ENCODE measurements around the gene FARP1. TPM values are rescaled to one million over a fixed set of nuclear protein-coding genes. Genes with fewer than 3 reads are reported as not detected.

FARP1 gene
- total RNA-seq, 2 donors from 2014 or later: 0.55 to 2.4 TPM

DNA sequence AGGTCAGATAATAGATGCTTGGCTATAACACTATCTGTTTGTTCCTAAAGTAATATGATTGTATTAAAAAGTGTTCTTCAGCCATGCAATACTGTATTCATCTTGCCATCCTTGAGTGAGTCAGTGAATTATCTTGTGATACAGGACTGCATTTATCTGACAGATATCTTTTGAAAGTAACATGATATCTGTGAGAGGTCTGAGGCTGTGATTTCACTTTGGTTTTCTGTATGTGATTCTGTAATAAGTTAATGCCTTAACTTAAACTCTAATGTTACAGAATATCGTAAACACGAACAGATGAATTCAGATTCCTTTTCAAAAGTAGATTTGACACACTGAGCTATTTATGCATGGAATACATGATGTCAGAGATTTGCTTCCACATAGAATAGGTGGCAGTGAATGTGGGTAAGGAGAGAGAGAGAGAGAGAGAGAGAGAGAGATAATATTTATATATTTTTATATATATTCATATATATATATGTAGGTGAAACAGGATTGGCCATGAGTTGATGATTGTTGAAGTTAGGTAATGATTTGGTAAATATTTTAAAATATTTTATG is 132.1 kb downstream of the FARP1 start:
- Mint-ChIP-seq H3K9me3 (no peaks in the 10 kb centered on the region), H3K4me3 (no peak overlapping the region), H3K27me3 (ENCODE audit: low read depth) (peaks cover 2% of the 10 kb centered on the region), H3K36me3 (ENCODE audit: insufficient read depth in 2 of 2) (no peaks in the 10 kb centered on the region), H3K27ac (no peak overlapping the region), H3K4me1 (ENCODE audit: low read depth) (no peaks in the 10 kb centered on the region)
- ATAC-seq (replicated peaks in 1 of 2) (no peak), DNase-seq (no peak)

DNA sequence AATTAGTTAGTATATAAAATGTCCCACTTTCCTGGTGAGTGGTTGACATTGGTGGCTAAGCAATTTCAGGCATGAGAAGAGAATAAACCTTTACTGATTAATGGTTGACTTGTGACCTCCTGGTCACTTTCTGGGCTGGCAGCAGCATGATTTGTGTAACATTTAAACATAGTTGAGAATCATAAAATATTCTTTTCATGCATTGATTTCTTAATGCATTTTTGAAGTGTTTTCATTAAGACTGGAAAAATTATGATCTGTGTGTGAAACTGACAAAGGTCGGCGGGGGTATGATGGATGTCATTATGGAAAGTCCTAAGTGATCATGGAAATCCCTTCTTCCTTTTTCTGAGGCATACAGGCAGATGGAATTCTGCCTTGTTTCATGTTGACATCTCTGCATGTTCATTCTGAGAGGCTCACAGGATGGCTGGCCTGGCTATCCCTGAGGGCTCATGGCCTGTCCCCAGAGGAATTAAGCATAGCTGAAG is 132.8 kb downstream of the FARP1 start:
- Mint-ChIP-seq H3K4me3 (no peak overlapping the region), H3K9me3 (no peaks in the 10 kb centered on the region), H3K4me1 (ENCODE audit: low read depth) (no peaks in the 10 kb centered on the region), H3K27me3 (ENCODE audit: low read depth) (peaks cover 9% of the 10 kb centered on the region), H3K27ac (no peak overlapping the region), H3K36me3 (ENCODE audit: insufficient read depth in 2 of 2) (no peaks in the 10 kb centered on the region)
- no peak for ATAC-seq (replicated peaks in 1 of 2)
- no peak for DNase-seq

DNA sequence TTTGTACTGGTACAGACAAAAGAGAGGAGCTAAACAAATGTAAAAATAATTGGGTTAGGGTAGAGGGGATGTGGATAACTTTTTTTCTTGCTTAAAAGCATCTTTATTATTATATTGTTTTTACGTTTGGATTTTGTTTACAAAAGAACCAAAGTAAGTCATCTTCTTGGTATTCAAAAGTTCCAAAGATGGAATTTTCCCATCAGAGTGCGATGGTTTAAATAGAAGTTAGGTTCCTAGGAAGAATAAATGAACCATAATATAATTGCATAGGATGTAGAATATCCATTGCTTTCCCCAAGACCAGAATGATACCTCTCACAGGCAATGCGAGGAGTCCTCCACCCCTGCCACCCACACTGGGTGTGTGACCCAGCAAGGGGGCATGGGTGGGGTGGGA is 133.6 kb downstream of the FARP1 start:
- H3K9me3 Mint-ChIP-seq: no peaks in the 10 kb centered on the region
- H3K4me3 Mint-ChIP-seq: no peak overlapping the region
- ATAC-seq (replicated peaks in 1 of 2) (no peak), DNase-seq (no peak)
- H3K4me1 Mint-ChIP-seq (ENCODE audit: low read depth): no peaks in the 10 kb centered on the region
- no peak overlapping the region for H3K27ac Mint-ChIP-seq
- peaks cover 9% of the 10 kb centered on the region for H3K27me3 Mint-ChIP-seq (ENCODE audit: low read depth)
- no peaks in the 10 kb centered on the region for H3K36me3 Mint-ChIP-seq (ENCODE audit: insufficient read depth in 2 of 2)

DNA sequence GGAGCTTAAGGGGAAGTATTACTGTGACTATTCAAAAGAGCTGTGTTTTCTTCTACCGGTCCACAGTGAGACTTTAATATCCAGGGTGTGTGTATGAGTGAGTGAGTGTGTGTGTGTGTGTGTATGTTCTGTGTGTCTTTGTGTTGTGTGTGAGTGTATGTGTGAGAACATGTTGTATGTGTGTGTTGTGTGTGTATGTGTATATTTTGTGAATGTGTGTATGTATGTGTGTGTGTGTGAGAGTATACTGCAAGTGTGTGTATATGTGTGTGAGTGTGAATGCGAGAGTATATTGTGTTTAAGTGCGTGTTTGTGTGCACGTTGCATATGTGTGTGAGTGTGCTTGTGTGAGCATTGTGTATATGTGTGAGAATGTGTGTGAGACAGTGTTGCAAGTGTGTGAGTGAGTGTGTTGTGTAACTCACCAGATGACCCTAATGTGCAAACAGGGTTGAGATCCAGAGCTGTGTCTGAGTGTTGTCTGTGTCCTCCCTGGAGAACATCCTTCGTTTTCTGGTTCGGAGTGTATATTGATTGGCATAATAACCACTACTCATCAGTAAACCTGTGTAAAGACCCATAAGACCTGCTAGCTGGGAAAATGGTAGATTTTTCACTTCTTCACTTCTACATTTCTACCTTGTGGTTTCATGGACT is 135.3 kb downstream of the FARP1 start:
- Mint-ChIP-seq H3K9me3 (no peaks in the 10 kb centered on the region), H3K4me3 (no peak overlapping the region), H3K27ac (no peak overlapping the region), H3K27me3 (ENCODE audit: low read depth) (peaks cover 9% of the 10 kb centered on the region), H3K36me3 (ENCODE audit: insufficient read depth in 2 of 2) (no peaks in the 10 kb centered on the region), H3K4me1 (ENCODE audit: low read depth) (no peaks in the 10 kb centered on the region)
- DNase-seq: no peak
- ATAC-seq (replicated peaks in 1 of 2): no peak

DNA sequence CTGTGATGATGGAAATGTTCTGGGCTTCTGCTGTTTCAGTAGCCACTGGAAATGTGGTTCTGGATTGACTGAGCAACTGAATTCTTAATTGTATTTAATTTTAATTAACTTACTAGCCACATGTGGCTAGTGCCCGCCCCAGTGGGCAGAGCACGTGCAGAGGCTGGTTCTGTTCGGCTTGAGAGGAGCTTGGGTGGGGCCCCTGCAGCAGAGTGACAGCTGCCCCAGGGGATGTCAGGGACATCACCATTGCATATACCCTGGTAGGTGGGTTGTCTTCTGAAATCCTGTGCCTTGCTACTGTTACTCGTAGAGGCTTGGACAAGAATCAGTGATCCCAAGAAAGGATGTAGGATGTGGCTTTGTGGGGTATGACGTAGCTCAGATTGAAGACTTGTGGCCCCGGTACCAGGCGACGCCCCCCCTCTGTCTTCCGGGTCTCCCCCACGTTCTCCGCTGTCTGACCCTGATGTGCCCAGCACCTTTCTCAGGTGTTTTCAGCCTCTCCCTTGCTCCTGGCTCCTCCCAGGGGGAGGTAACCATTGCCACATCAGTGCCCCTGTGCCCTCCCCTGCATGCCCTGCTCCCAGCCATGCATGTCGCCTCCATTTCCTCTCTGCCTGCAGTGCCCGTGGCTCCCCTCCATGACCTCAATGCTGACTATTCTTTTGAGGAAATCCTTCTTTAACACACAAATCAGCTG is 136.7 kb downstream of the FARP1 start:
- DNase-seq (no peak), ATAC-seq (replicated peaks in 1 of 2) (peak; percentile 24 to 32)
- peaks cover 9% of the 10 kb centered on the region for H3K27me3 Mint-ChIP-seq (ENCODE audit: low read depth)
- H3K4me1 Mint-ChIP-seq (ENCODE audit: low read depth): no peaks in the 10 kb centered on the region
- H3K4me3 Mint-ChIP-seq: peak overlapping the region in 1 of 2 donors; percentile 38
- no peaks in the 10 kb centered on the region for H3K9me3 Mint-ChIP-seq
- no peak overlapping the region for H3K27ac Mint-ChIP-seq
- no peaks in the 10 kb centered on the region for H3K36me3 Mint-ChIP-seq (ENCODE audit: insufficient read depth in 2 of 2)

DNA sequence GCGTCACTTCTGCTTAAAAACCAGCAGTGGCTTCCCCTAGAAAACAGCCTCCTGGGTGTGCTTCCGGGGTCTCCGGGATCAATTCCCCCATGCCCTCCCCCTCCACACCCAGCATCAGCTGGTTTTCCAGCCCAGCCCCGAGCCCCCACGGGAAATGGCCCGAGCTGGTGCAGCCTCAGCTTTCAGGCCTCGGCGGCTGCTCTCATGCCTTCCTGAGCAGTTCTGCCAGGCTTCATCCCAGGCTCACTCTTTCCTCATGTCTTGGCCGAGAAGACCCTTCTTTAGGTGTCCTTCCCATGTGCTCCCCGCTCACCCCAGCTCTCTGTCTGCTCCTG is 137.2 kb downstream of the FARP1 start:
- H3K36me3 Mint-ChIP-seq (ENCODE audit: insufficient read depth in 2 of 2): no peaks in the 10 kb centered on the region
- no peaks in the 10 kb centered on the region for H3K9me3 Mint-ChIP-seq
- no peak for ATAC-seq (replicated peaks in 1 of 2)
- H3K4me1 Mint-ChIP-seq (ENCODE audit: low read depth): no peaks in the 10 kb centered on the region
- H3K27me3 Mint-ChIP-seq (ENCODE audit: low read depth): peaks cover 9% of the 10 kb centered on the region
- H3K27ac Mint-ChIP-seq: no peak overlapping the region
- peak overlapping the region in 1 of 2 donors; percentile 38 for H3K4me3 Mint-ChIP-seq
- no peak for DNase-seq

DNA sequence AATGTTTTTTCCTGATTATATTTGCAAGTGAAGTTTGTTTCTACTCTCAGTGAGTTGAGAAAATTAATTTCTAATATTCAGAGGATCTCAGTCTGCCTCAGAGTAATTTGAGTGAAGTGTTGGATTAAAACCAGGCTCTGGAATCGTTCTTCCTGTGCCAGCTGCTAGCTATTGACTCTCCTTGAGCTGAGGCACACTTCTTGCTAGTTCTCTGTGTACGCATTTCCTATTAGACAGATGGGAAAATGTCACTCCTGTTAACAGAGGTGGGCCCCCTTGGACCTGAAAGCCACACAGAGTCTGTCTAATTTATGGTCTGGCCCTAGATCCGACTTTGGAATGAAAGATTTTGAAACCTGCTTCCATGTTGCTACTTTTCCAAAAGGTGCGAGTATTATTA is 141.8 kb downstream of the FARP1 start:
- Mint-ChIP-seq H3K27me3 (ENCODE audit: low read depth) (peaks cover 9% of the 10 kb centered on the region), H3K4me3 (no peak overlapping the region), H3K4me1 (ENCODE audit: low read depth) (no peaks in the 10 kb centered on the region), H3K27ac (no peak overlapping the region), H3K9me3 (no peaks in the 10 kb centered on the region), H3K36me3 (ENCODE audit: insufficient read depth in 2 of 2) (no peaks in the 10 kb centered on the region)
- no peak for DNase-seq
- no peak for ATAC-seq (replicated peaks in 1 of 2)

DNA sequence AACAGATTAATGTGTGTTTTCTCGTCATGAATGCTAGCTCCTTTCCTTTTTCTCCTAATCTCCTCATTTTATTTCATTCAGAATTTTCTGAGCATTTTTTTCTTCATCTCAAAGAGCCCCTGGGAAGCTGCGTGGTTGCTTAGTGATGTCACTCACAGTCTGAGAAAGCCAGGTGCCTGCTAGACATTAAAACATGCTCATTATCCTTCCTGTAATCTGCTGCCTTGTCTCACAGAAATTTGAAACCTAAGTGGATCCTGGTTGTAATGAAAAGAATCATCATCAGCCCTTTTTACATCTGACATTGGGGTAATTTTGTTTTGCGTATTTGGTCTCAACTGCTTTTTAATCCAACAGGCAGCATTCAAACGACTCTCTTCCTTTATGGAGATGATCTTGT is 142.4 kb downstream of the FARP1 start:
- no peaks in the 10 kb centered on the region for H3K4me1 Mint-ChIP-seq (ENCODE audit: low read depth)
- no peaks in the 10 kb centered on the region for H3K36me3 Mint-ChIP-seq (ENCODE audit: insufficient read depth in 2 of 2)
- no peak overlapping the region for H3K27ac Mint-ChIP-seq
- peaks cover 4% of the 10 kb centered on the region for H3K27me3 Mint-ChIP-seq (ENCODE audit: low read depth)
- no peak overlapping the region for H3K4me3 Mint-ChIP-seq
- ATAC-seq (replicated peaks in 1 of 2) (no peak), DNase-seq (no peak)
- no peaks in the 10 kb centered on the region for H3K9me3 Mint-ChIP-seq

DNA sequence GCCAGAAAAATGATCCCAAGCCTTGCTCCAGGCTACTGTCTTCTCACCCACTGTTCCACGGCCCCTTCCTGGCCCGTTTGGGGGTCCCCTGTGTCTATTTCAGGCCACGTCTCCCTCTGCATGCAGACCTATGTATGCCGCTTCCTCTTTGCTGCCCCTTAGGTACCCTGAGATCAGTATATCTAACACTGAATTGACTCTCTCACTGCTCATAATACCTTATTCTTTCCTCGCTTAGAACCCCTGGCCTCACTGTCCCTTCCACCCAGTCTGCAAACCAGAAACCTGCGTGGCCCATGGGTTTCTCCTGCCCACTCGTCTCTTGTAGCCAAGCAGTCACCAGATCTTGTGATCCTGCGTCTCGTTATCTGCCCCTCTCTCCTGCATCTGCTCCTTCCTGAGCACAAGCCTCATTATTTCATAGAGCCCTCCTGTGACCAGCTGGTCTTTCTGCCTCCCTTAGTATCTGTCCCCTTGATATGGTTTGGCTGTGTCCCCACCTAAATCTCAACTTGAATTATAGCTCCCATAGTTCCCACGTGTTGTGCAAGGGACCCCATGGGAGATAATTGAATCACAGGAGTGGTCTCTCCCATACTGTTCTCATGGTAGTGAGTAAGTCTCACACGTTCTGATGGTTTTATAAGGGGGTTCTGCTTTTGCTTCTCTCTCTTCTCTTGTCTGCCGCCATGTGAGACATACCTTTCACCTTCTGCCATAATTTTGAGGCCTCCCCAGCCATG is 143.1 kb downstream of the FARP1 start:
- Mint-ChIP-seq H3K4me1 (ENCODE audit: low read depth) (no peaks in the 10 kb centered on the region), H3K9me3 (no peaks in the 10 kb centered on the region), H3K27me3 (ENCODE audit: low read depth) (no peaks in the 10 kb centered on the region), H3K27ac (no peak overlapping the region), H3K36me3 (ENCODE audit: insufficient read depth in 2 of 2) (no peaks in the 10 kb centered on the region), H3K4me3 (no peak overlapping the region)
- DNase-seq (no peak), ATAC-seq (replicated peaks in 1 of 2) (no peak)

DNA sequence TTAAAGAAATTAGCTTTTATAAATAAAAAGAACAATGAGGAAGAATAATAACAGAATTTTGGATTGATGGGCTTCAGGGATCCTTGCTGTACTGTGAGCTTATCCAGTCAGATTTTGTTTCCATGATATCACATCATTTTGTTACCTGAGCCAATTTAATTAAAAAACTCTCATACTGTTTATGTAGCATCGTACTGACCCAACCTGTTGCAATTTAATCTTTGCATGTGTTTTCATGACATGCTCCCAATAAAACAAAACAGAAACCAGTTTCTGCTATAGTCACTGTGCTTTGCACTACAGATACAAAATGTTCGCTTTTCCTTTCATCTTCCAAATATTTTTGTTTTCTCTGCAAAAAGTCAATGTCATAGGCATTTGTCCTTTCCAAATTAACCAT is 143.9 kb downstream of the FARP1 start:
- Mint-ChIP-seq H3K9me3 (no peaks in the 10 kb centered on the region), H3K27ac (no peak overlapping the region), H3K36me3 (ENCODE audit: insufficient read depth in 2 of 2) (no peaks in the 10 kb centered on the region), H3K4me1 (ENCODE audit: low read depth) (no peaks in the 10 kb centered on the region), H3K27me3 (ENCODE audit: low read depth) (no peaks in the 10 kb centered on the region), H3K4me3 (no peak overlapping the region)
- ATAC-seq (replicated peaks in 1 of 2) (no peak), DNase-seq (no peak)

DNA sequence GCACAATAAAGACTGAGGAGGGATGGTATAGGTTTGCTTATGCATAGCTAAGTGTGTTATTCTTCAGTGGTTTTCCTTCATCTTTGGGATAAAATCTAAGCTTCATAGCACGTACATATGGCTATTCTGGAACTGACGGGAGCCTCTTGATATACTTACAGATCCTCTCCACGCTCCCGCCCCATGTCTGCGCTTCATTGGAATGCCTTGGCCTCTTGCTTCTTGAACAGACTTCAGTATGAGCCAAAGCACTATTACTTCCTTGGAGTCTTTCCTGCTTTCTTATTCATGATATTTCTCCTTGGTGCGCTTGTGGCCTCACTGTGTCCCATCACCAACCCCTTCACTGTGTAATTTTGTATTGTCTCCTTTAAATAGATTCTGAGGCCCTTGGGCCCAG is 145.3 kb downstream of the FARP1 start:
- no peaks in the 10 kb centered on the region for H3K9me3 Mint-ChIP-seq
- no peak for ATAC-seq (replicated peaks in 1 of 2)
- H3K4me1 Mint-ChIP-seq (ENCODE audit: low read depth): no peaks in the 10 kb centered on the region
- H3K4me3 Mint-ChIP-seq: no peak overlapping the region
- no peak for DNase-seq
- H3K27me3 Mint-ChIP-seq (ENCODE audit: low read depth): peaks cover 6% of the 10 kb centered on the region
- H3K36me3 Mint-ChIP-seq (ENCODE audit: insufficient read depth in 2 of 2): no peaks in the 10 kb centered on the region
- no peak overlapping the region for H3K27ac Mint-ChIP-seq

DNA sequence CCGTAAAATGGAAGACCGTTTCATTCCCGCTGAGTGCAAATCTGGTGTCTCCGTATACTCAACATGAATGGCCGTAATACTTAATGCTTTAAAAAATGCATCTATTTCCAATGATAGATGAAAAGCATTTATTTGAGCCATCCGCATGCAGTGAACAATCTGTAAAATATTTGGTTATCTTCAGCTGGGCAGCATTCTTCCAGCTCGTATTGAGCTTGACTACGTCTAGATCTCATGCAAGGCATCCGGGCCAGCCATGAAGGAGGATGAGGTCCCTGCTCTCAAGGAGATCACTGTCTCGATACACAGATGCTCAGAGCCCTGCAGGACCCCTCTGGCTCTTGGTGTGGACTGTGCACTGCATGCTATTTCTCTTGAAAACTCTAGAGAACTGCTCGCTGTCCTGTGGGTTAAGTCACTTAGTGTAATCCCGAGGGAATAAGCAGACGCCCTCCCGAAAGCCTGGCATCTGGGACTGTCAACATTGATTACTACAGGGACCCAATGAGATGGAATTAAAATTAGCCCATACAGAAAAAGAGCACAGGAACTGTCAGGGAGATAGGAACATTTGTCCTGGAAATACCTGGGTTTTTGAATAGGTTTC is 146.5 kb downstream of the FARP1 start:
- Mint-ChIP-seq H3K36me3 (ENCODE audit: insufficient read depth in 2 of 2) (no peaks in the 10 kb centered on the region), H3K4me3 (no peak overlapping the region), H3K27ac (no peak overlapping the region), H3K9me3 (no peaks in the 10 kb centered on the region), H3K4me1 (ENCODE audit: low read depth) (no peaks in the 10 kb centered on the region), H3K27me3 (ENCODE audit: low read depth) (peaks cover 6% of the 10 kb centered on the region)
- no peak for DNase-seq
- no peak for ATAC-seq (replicated peaks in 1 of 2)

DNA sequence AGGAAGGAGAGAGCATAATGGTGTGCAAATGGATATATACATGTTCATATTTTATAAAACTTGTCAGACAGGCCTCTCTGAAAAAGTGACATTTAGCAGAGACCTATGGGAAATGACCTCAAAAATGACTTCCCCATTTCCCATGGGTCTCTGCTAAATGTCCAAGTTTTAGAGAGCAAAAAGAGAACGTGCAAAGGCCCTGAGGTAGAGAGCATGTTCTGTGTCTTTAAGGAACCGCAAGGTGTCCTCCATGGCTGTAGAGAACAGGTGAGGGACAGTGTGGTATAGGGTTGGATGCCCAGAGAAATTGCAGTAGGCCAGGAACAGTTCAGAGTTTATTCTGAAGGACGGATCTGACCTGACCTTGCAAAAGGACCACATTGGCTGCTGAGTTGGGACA is 147.4 kb downstream of the FARP1 start:
- H3K27me3 Mint-ChIP-seq (ENCODE audit: low read depth): peaks cover 6% of the 10 kb centered on the region
- no peak overlapping the region for H3K4me3 Mint-ChIP-seq
- H3K4me1 Mint-ChIP-seq (ENCODE audit: low read depth): no peaks in the 10 kb centered on the region
- no peaks in the 10 kb centered on the region for H3K36me3 Mint-ChIP-seq (ENCODE audit: insufficient read depth in 2 of 2)
- no peak overlapping the region for H3K27ac Mint-ChIP-seq
- no peak for ATAC-seq (replicated peaks in 1 of 2)
- H3K9me3 Mint-ChIP-seq: no peaks in the 10 kb centered on the region
- DNase-seq: no peak
